ENCODE results near the gene CBARP.
A peak's percentile ranks its signal among the peaks of the same experiment; 100 is the strongest.

DNA sequence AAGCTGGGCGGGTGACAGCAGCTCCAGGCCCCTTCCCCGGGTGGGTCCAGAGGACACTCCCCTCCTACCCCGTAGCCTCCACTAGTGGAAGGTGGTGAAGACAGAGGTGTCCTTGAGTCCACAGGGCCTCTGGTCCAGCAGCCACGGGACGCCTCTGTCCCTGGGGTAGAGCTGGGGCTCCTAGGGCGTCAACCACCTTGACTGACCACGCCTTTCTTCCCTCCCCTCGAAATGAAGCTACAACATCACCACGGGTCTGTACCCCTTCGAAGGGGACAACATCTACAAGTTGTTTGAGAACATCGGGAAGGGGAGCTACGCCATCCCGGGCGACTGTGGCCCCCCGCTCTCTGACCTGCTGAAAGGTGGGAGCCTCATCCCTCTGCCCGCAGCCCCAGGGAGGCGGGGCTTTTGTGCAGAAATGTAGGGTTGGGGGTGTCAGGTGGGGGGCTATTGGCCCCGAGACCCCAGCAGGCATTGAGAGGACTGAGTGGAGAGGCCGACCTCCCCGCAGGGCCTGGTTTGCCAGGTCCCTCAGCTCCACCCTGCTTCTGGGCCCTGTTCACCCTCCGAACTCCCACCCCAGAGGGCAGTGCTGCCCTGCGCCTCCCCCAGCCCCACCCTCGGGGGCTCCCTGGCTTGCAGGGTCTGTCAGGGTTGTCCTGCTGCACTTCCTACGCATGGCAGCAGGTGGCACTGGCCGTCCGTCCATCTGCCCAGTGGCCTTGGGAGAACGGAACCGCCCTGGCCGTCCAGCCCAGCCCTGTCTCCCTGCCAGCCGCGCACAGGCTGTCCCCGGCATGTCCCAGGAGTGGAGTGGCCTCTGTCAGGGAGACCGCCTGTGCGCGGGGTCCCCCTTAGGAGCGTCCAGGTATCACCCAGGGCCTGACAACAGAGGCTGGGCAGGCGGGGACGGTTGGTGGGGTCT, 16.6 kb downstream of the CBARP start:
- no peak for TF ChIP-seq POLR2A (IDR thresholded peaks at IDR 0.05)
- peak; percentile 68 to 83 (median 78) for TF ChIP-seq CTCF (IDR thresholded peaks at IDR 0.05)

Data from right lobe of liver (tissue), 4 donors.